ENCODE results near the gene PIK3CB.

The PIK3CB gene

GRCh38 chr3:138834596-138835396 is at the start of gene PIK3CB:
TSS of gene PIK3CB (minus strand) at chr3:138834928. CDS start at chr3:138759343, 75,585 bp downstream.
- peak; percentile 91 for DNase-seq (ENCODE audit: low spot score)
- no peak for FAIRE-seq

- DNase-seq (ENCODE audit: low spot score), result no peak
- FAIRE-seq, result no peak
Observed at GRCh38 chr3:138881233-138881632, 46.5 kb upstream of the PIK3CB start.

GRCh38 chr3:138879541-138880380 is 45.0 kb upstream of the PIK3CB start:
- FAIRE-seq (no peak), DNase-seq (ENCODE audit: low spot score) (no peak)

GRCh38 chr3:138877226-138877625 is 42.5 kb upstream of the PIK3CB start:
- DNase-seq (ENCODE audit: low spot score), result no peak
- no peak for FAIRE-seq

GRCh38 chr3:138875754-138876664 is 41.3 kb upstream of the PIK3CB start:
- FAIRE-seq (no peak), DNase-seq (ENCODE audit: low spot score) (no peak)

GRCh38 chr3:138875096-138875753 is 40.5 kb upstream of the PIK3CB start:
- FAIRE-seq, result no peak
- no peak for DNase-seq (ENCODE audit: low spot score)

GRCh38 chr3:138873471-138874278 is 38.9 kb upstream of the PIK3CB start:
- DNase-seq (ENCODE audit: low spot score) (no peak), FAIRE-seq (no peak)

- DNase-seq (ENCODE audit: low spot score) (no peak), FAIRE-seq (no peak)
Observed at GRCh38 chr3:138872632-138873031, 37.9 kb upstream of the PIK3CB start.

- FAIRE-seq, result no peak
- no peak for DNase-seq (ENCODE audit: low spot score)
Observed at GRCh38 chr3:138867996-138868395, 33.3 kb upstream of the PIK3CB start.

GRCh38 chr3:138863776-138864113 is 29.0 kb upstream of the PIK3CB start:
- no peak for FAIRE-seq
- no peak for DNase-seq (ENCODE audit: low spot score)

- DNase-seq (ENCODE audit: low spot score) (peak; percentile 67), FAIRE-seq (no peak)
Observed at GRCh38 chr3:138862924-138863775, 28.4 kb upstream of the PIK3CB start.

- FAIRE-seq (no peak), DNase-seq (ENCODE audit: low spot score) (no peak)
Observed at GRCh38 chr3:138862531-138862923, 27.8 kb upstream of the PIK3CB start.

- FAIRE-seq (no peak), DNase-seq (ENCODE audit: low spot score) (no peak)
Observed at GRCh38 chr3:138861798-138862197, 27.1 kb upstream of the PIK3CB start.

- FAIRE-seq (no peak), DNase-seq (ENCODE audit: low spot score) (no peak)
Observed at GRCh38 chr3:138856799-138857198, 22.1 kb upstream of the PIK3CB start.

GRCh38 chr3:138854940-138855339 is 20.2 kb upstream of the PIK3CB start:
- no peak for DNase-seq (ENCODE audit: low spot score)

GRCh38 chr3:138854204-138854603 is 19.5 kb upstream of the PIK3CB start:
- DNase-seq (ENCODE audit: low spot score), result no peak
- no peak for FAIRE-seq

More at GRCh38 chr3:138854940-138855339, 20.2 kb upstream of the PIK3CB start:
- FAIRE-seq, result no peak

GRCh38 chr3:138850151-138850550 is 15.4 kb upstream of the PIK3CB start:
- no peak for FAIRE-seq
- DNase-seq (ENCODE audit: low spot score), result no peak

- DNase-seq (ENCODE audit: low spot score) (no peak), FAIRE-seq (no peak)
Observed at GRCh38 chr3:138849222-138849940, 14.7 kb upstream of the PIK3CB start.

- DNase-seq (ENCODE audit: low spot score), result no peak
- no peak for FAIRE-seq
Observed at GRCh38 chr3:138848696-138849095, 14.0 kb upstream of the PIK3CB start.
